Tibial nerve (tissue), 4 donors: ENCODE measurements around the gene TIGIT. TPM values are rescaled to one million over a fixed set of nuclear protein-coding genes. Genes with fewer than 3 reads are reported as not detected.

ENCODE experiments used
- DNase-seq, 2 donors: peaks; one replicate each; pipeline ENCODE4 v3.0.0-alpha.2; 2019; ENCODE audit warnings: low spot score in 2 of 2
- H3K27ac ChIP-seq, 4 donors: fragments of 200-600 bp; sonication (generic) in 3 of 4; one replicate each; pipeline ENCODE4 v1.5.1; 2017 to 2019; ENCODE audit warnings: mild to moderate bottlenecking in 1 of 4
- H3K27me3 ChIP-seq, 2 donors: fragments of 200-600 bp; sonication (generic) in 1 of 2; one replicate each; pipeline versions ENCODE4 v1.5.1 to v1.6.0; 2017 to 2019
- H3K36me3 ChIP-seq, 3 donors: fragments of 200-600 bp; sonication (generic); one replicate each; pipeline ENCODE4 v1.5.1; 2018 to 2019
- H3K4me1 ChIP-seq, 4 donors: fragments of 200-600 bp; sonication (generic) in 3 of 4; one replicate each; pipeline ENCODE4 v1.5.1; 2017 to 2019
- H3K4me3 ChIP-seq, 4 donors: fragments of 200-600 bp; sonication (generic) in 3 of 4; one replicate each; pipeline ENCODE4 v1.5.1; 2017 to 2019; ENCODE audit warnings: mild to moderate bottlenecking in 1 of 4, moderate library complexity in 1 of 4
- H3K9me3 ChIP-seq, 4 donors: fragments of 200-600 bp; sonication (generic) in 3 of 4; one replicate each; pipeline ENCODE4 v1.5.1; 2017 to 2019
- CTCF ChIP-seq, 5 experiments: fragments of 200-600 bp in 3 of 5; fragments of 450-650 bp in 2 of 5; sonication (generic) in 3 of 5; IDR thresholded peaks; one replicate each; pipeline ENCODE4 v1.5.1; 2016 to 2019; ENCODE audit warnings: antibody characterized with exemption in 5 of 5, mild to moderate bottlenecking in 3 of 5, moderate library complexity in 2 of 5
- EP300 ChIP-seq, 2 donors: sonication (generic); formaldehyde crosslinking; IDR thresholded peaks; one replicate each; pipeline ENCODE4 v1.6.1; 2017; ENCODE audit warnings: antibody characterized with exemption in 2 of 2, mild to moderate bottlenecking in 1 of 2
- POLR2A ChIP-seq, 2 donors: fragments of 450-650 bp; IDR thresholded peaks; one replicate each; pipeline ENCODE4 v1.6.1; 2017; ENCODE audit warnings: antibody characterized with exemption in 2 of 2, mild to moderate bottlenecking in 2 of 2, moderate library complexity in 2 of 2
- WGBS, 2 donors: methylation state at CpG; one replicate each; pipeline ENCODE4 v1.1.5; 2018; 5-methylcytosine and 5-hydroxymethylcytosine counted together
- total RNA-seq, 4 donors: library from RNA; depleted of rRNA; stranded (reverse); fragments of >200 nt; gene quantifications; one replicate each; pipeline ENCODE4 v1.1.0, GENCODE V29; 2016

Gene TIGIT
- 1 to 10 TPM in 1 of 4 donors, under 1 TPM in 2, not detected in 1; 0.42 to 3.9 (median 0.60) TPM for total RNA-seq

- TF ChIP-seq POLR2A (IDR thresholded peaks at IDR 0.05): no peak
- no peak for TF ChIP-seq CTCF (IDR thresholded peaks at IDR 0.05)
- TF ChIP-seq EP300 (IDR thresholded peaks at IDR 0.05): no peak
- WGBS, 2 donors: 91 to 92% methylated on average over 7 of the region's 7 CpGs
- H3K36me3 ChIP-seq: no peaks in the 10 kb centered on the region
- no peaks in the 10 kb centered on the region for H3K27me3 ChIP-seq
- no peak for DNase-seq
- H3K4me1 ChIP-seq: no peaks in the 10 kb centered on the region
- no peak within 1 kb of the TSS for H3K27ac ChIP-seq
- H3K4me3 ChIP-seq: no peak within 1 kb of the TSS
- H3K9me3 ChIP-seq: no peaks in the 10 kb centered on the region
Observed at GRCh38 chr3:114293838-114294535, at the start of gene TIGIT. TIGIT (plus strand) TSS chr3:114294028; CDS start chr3:114294062, 34 bp downstream.

DNA sequence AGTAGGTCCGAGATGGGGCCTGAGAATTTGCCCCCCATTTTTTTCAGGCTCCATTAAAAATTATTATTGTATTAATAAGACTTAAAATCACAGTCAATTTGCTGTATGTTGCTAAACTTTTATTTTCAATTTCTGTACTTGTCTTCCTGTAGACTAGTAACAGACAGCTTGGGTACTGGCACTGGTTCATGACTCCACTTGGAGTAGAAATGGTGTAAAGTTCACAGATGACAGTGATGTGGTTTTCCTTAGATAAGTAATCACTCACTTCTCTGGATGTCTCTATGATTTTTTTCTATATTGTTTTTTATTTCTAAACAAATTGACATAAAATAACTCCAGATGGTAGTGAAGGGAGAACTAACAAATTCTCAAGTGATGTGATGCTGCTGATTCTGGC is 40.9 kb upstream of the TIGIT start:
- Histone ChIP-seq H3K36me3 (no peaks in the 10 kb centered on the region), H3K27ac (no peak overlapping the region), H3K4me3 (no peak overlapping the region), H3K4me1 (no peaks in the 10 kb centered on the region), H3K9me3 (peaks cover 0 to 6% (median 0%) of the 10 kb centered on the region in 4 donors), H3K27me3 (no peaks in the 10 kb centered on the region)
- no peak for DNase-seq
- 68 to 85% methylated on average over 1 of the region's 1 CpG for WGBS, 2 donors
- TF ChIP-seq POLR2A (IDR thresholded peaks at IDR 0.05): no peak
- TF ChIP-seq EP300 (IDR thresholded peaks at IDR 0.05): no peak
- TF ChIP-seq CTCF (IDR thresholded peaks at IDR 0.05): no peak

DNA sequence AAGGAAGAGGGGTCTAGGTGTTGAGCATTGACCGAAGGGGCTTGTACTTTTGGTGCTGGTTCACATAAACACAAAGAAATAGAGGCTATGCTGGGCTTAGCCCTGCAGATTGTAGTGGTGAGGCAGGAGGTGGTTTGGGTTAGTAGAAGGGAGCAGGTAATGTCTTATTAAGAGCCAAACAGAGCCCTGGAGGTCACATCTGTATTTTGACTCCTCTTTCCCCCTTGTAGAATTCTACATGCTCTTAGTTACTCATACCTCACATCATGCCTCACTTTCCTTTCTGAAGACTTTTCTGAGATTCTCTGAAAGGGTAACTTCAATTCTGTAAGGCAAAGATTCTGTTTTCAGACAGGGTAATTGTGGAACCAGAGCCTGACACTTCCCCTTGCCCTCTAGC is 40.3 kb upstream of the TIGIT start:
- Histone ChIP-seq H3K4me3 (no peak overlapping the region), H3K36me3 (no peaks in the 10 kb centered on the region), H3K9me3 (peaks cover 0 to 11% (median 0%) of the 10 kb centered on the region in 4 donors), H3K27me3 (no peaks in the 10 kb centered on the region), H3K27ac (no peak overlapping the region), H3K4me1 (no peaks in the 10 kb centered on the region)
- no peak for DNase-seq
- TF ChIP-seq EP300 (IDR thresholded peaks at IDR 0.05): no peak
- no peak for TF ChIP-seq POLR2A (IDR thresholded peaks at IDR 0.05)
- WGBS, 2 donors: 68 to 92% methylated on average over 1 of the region's 1 CpG

- 93 to 98% methylated on average over 1 of the region's 1 CpG for WGBS, 2 donors
- H3K36me3 ChIP-seq: no peaks in the 10 kb centered on the region
- no peaks in the 10 kb centered on the region for H3K4me1 ChIP-seq
- H3K4me3 ChIP-seq: no peak overlapping the region
- TF ChIP-seq EP300 (IDR thresholded peaks at IDR 0.05) (no peak), POLR2A (IDR thresholded peaks at IDR 0.05) (no peak), CTCF (IDR thresholded peaks at IDR 0.05) (no peak)
- no peak for DNase-seq
- H3K27me3 ChIP-seq: no peaks in the 10 kb centered on the region
- peaks cover 0 to 29% (median 2%) of the 10 kb centered on the region in 4 donors for H3K9me3 ChIP-seq
- no peak overlapping the region for H3K27ac ChIP-seq
Observed at GRCh38 chr3:114259566-114259965, 34.3 kb upstream of the TIGIT start.

GRCh38 chr3:114260152-114260551 is 33.7 kb upstream of the TIGIT start:
- H3K9me3 ChIP-seq: peaks cover 0 to 29% (median 2%) of the 10 kb centered on the region in 4 donors
- no peak for DNase-seq
- H3K27me3 ChIP-seq: no peaks in the 10 kb centered on the region
- no peak overlapping the region for H3K4me3 ChIP-seq
- H3K4me1 ChIP-seq: no peaks in the 10 kb centered on the region
- TF ChIP-seq EP300 (IDR thresholded peaks at IDR 0.05) (no peak), CTCF (IDR thresholded peaks at IDR 0.05) (no peak), POLR2A (IDR thresholded peaks at IDR 0.05) (no peak)
- no peak overlapping the region for H3K27ac ChIP-seq
- H3K36me3 ChIP-seq: no peaks in the 10 kb centered on the region
